Caco-2 (cell line): Measurements from ENCODE around the gene TOP3B. TPM values are rescaled to one million over a fixed set of nuclear protein-coding genes. Genes with fewer than 3 reads are reported as not detected.

ENCODE experiments used
- BruUV-seq: library from RNA; stranded (reverse); fragments of 400-500 nt; replicated peaks from 2 replicates; lab custom pipeline; 2021; lab: Mats Ljungman, UMichigan
- CTCF ChIA-PET: fragments of 300-600 bp; sonication (Branson Sonifier 250); formaldehyde crosslinking; loops from one replicate; lab custom pipeline; 2022; ENCODE audit warnings: antibody characterized with exemption; lab: Charles Lee
- POLR2A ChIA-PET: fragments of 300-600 bp; sonication (Branson Sonifier 250); formaldehyde crosslinking; loops from one replicate; lab custom pipeline; 2022; ENCODE audit warnings: antibody characterized with exemption; lab: Charles Lee
- DNase-seq, 2 experiments: peaks; one replicate each; pipeline versions ENCODE4 v3.0.0 to v3.0.0-alpha.2; 2020 to 2022
- H3K27me3 ChIP-seq: replicated peaks from 2 replicates; pipeline ENCODE4 v1.6.0; 2011; ENCODE audit warnings: low read length; ENCODE audit not compliant: control insufficient read depth, insufficient read depth
- H3K36me3 ChIP-seq: 2 replicates; pipeline ENCODE4 v1.5.1; 2011; ENCODE audit warnings: low read length; ENCODE audit not compliant: control insufficient read depth, insufficient read depth
- H3K4me1 ChIP-seq: fragments of 250-450 bp; sonication (Bioruptor Pico); 2 replicates; pipeline ENCODE4 v1.5.1; 2020; ENCODE audit warnings: mild to moderate bottlenecking
- H3K4me3 ChIP-seq: 2 replicates; pipeline ENCODE4 v1.5.1; 2011; ENCODE audit warnings: low read depth, mild to moderate bottlenecking, control low read depth, low read length
- H3K9me3 ChIP-seq: fragments of 250-450 bp; sonication (Bioruptor Pico); 2 replicates; pipeline ENCODE4 v1.5.1; 2020; ENCODE audit warnings: mild to moderate bottlenecking, moderate library complexity
- H3K27ac Mint-ChIP-seq: one replicate; pipeline ENCODE4 v1.8.0; 2022; ENCODE audit warnings: mixed read lengths; ENCODE audit not compliant: unreplicated experiment
- H3K27me3 Mint-ChIP-seq: one replicate; pipeline ENCODE4 v1.8.0; 2022; ENCODE audit warnings: mixed read lengths; ENCODE audit not compliant: insufficient read depth, unreplicated experiment
- H3K36me3 Mint-ChIP-seq: one replicate; pipeline ENCODE4 v1.8.0; 2022; ENCODE audit warnings: mild to moderate bottlenecking, mixed read lengths; ENCODE audit not compliant: insufficient read depth, unreplicated experiment
- H3K4me1 Mint-ChIP-seq: one replicate; pipeline ENCODE4 v1.8.0; 2022; ENCODE audit warnings: low read depth, mixed read lengths; ENCODE audit not compliant: unreplicated experiment
- H3K4me3 Mint-ChIP-seq: one replicate; pipeline ENCODE4 v1.8.0; 2022; ENCODE audit warnings: mild to moderate bottlenecking, moderate library complexity, mixed read lengths; ENCODE audit not compliant: unreplicated experiment
- H3K9me3 Mint-ChIP-seq: one replicate; pipeline ENCODE4 v1.8.0; 2022; ENCODE audit warnings: mixed read lengths; ENCODE audit not compliant: unreplicated experiment
- intact Hi-C: fragments of 100-400 bp; cut with micrococcal nuclease; formaldehyde crosslinking; loops from one replicate; pipeline ENCODE4 v1.10.0; 2022; ENCODE audit not compliant: unreplicated experiment
- total RNA-seq: library from RNA; stranded (reverse); gene quantifications from 2 replicates; pipeline ENCODE4 v1.2.3, GENCODE V29; 2022
- TF ChIP-seq, protein P1 (sequence below), 2 experiments: fragments of 200-600 bp in 1 of 2; IDR thresholded peaks; 1 replicate in 1 of 2; 2 replicates in 1 of 2; pipeline versions ENCODE4 v1.5.1 to v1.8.0; 2011 to 2022; ENCODE audit warnings: antibody characterized with exemption in 1 of 2, control low read depth in 1 of 2, inconsistent platforms in 1 of 2, low read depth in 1 of 2, low read length in 1 of 2, mild to moderate bottlenecking in 1 of 2, moderate library complexity in 1 of 2; ENCODE audit not compliant: insufficient read depth in 1 of 2, severe bottlenecking in 1 of 2, unreplicated experiment in 1 of 2

TOP3B gene
- total RNA-seq, 1 experiment from 2014 or later = 63.7 TPM

DNA sequence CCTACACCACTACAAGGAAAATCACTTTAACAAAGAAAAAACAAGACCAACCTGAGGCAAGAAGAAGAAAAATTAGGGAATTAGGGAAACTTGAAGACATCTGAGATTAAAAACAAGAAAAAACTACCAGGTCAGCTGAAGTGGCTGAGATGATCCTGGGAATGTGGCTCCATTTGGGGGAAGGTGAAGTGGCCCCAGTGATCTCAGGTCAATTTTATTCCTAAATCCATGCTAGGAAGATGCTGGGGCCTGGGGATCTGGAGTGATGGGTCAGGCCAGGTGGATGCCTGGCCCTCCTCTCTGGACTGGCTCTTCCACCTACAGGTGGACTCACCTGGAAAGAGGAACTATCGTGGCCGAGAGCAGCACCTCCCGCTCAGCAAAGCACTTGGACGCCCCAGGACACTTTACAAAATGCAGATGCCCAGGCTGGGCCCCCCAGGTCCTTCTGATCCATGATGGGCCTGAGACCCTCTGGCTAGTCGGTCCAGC lies 6.7 kb downstream of the TOP3B start:
- ChIA-PET POLR2A (no interaction called here), CTCF (no interaction called here)
- Histone ChIP-seq H3K27me3 (no peaks in the 10 kb centered on the region), H3K4me1 (no peaks in the 10 kb centered on the region), H3K9me3 (no peaks in the 10 kb centered on the region), H3K4me3 (no peak overlapping the region), H3K36me3 (peaks cover 4% of the 10 kb centered on the region; the same call in 1 of the 2 replicates)
- no TSS peak for BruUV-seq
- Mint-ChIP-seq H3K36me3 (peaks cover 32% of the 10 kb centered on the region), H3K27ac (peak overlapping the region; percentile 53), H3K9me3 (no peaks in the 10 kb centered on the region), H3K4me3 (no peak overlapping the region), H3K27me3 (no peaks in the 10 kb centered on the region), H3K4me1 (no peaks in the 10 kb centered on the region)
- TF ChIP-seq, protein P1, sequence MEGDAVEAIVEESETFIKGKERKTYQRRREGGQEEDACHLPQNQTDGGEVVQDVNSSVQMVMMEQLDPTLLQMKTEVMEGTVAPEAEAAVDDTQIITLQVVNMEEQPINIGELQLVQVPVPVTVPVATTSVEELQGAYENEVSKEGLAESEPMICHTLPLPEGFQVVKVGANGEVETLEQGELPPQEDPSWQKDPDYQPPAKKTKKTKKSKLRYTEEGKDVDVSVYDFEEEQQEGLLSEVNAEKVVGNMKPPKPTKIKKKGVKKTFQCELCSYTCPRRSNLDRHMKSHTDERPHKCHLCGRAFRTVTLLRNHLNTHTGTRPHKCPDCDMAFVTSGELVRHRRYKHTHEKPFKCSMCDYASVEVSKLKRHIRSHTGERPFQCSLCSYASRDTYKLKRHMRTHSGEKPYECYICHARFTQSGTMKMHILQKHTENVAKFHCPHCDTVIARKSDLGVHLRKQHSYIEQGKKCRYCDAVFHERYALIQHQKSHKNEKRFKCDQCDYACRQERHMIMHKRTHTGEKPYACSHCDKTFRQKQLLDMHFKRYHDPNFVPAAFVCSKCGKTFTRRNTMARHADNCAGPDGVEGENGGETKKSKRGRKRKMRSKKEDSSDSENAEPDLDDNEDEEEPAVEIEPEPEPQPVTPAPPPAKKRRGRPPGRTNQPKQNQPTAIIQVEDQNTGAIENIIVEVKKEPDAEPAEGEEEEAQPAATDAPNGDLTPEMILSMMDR (IDR thresholded peaks at IDR 0.05; ENCODE audit: insufficient read depth in 1 of 2, low read depth in 1 of 2, low read length in 1 of 2, severe bottlenecking in 1 of 2, unreplicated experiment in 1 of 2) = no peak
- no peak for DNase-seq
- intact Hi-C loops = no loop called here

DNA sequence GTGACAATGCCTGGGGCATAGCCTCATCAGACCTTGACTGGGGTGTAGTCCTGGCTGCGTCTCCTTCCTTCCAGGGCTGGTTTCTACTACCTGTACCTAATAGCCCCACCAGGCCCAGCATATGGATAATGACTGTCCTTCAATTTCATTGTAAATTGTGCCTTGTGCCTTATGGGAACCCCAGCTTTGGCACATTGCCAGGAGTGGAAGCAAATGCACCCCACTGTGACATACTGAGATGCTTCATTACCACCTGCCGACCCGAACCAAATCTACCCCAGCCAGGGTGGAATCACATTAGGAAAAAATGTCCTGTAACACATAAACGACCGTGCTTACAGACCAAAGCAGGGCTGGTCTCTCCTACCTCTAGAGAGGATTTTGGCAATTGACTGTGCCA lies 7.3 kb downstream of the TOP3B start:
- H3K4me1 ChIP-seq = no peaks in the 10 kb centered on the region
- CTCF ChIA-PET = no interaction called here
- TF ChIP-seq, protein P1 (IDR thresholded peaks at IDR 0.05; ENCODE audit: insufficient read depth in 1 of 2, low read depth in 1 of 2, low read length in 1 of 2, severe bottlenecking in 1 of 2, unreplicated experiment in 1 of 2) = no peak
- H3K27me3 ChIP-seq = no peaks in the 10 kb centered on the region
- intact Hi-C loops = no loop called here
- Mint-ChIP-seq H3K4me1 (no peaks in the 10 kb centered on the region), H3K9me3 (no peaks in the 10 kb centered on the region), H3K27me3 (no peaks in the 10 kb centered on the region), H3K36me3 (peaks cover 38% of the 10 kb centered on the region), H3K4me3 (no peak overlapping the region), H3K27ac (no peak overlapping the region)
- no TSS peak for BruUV-seq
- H3K4me3 ChIP-seq = no peak overlapping the region
- POLR2A ChIA-PET = no interaction called here
- no peaks in the 10 kb centered on the region for H3K9me3 ChIP-seq
- DNase-seq = no peak
- peaks cover 4% of the 10 kb centered on the region; the same call in 1 of the 2 replicates for H3K36me3 ChIP-seq

DNA sequence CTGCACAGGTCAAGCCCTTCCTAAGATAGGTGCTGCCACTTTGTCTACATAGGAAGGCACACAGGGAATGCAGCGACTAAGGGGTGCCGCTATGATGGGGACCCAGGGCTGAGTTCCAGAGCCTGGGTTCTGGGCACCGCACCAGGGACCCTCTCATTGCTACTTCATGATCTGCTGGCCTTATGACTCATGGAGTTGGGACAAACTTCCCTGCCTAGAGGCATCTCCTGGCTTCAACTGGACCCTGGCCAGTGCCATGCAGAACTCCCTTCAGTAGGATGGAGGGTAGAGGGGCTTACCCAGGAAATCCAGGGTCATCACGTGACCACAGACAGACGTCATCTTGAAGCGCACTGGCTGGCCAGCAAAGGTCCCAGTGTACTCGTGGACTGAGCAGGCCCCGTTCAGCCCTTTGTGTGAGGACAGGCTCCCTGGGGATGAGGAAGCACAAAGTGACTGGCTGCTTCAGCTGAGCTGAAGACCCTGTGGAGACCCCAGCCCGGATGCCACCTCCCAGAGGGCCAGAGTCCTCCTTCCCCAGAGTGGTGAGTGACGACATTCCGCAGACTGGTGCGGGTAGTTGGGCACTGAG lies 8.4 kb downstream of the TOP3B start:
- no peak overlapping the region for H3K4me3 Mint-ChIP-seq
- BruUV-seq = no TSS peak
- H3K4me1 Mint-ChIP-seq = no peaks in the 10 kb centered on the region
- H3K9me3 Mint-ChIP-seq = no peaks in the 10 kb centered on the region
- TF ChIP-seq, protein P1 (IDR thresholded peaks at IDR 0.05; ENCODE audit: insufficient read depth in 1 of 2, low read depth in 1 of 2, low read length in 1 of 2, severe bottlenecking in 1 of 2, unreplicated experiment in 1 of 2) = no peak
- Histone ChIP-seq H3K4me3 (no peak overlapping the region), H3K36me3 (peaks cover 5% of the 10 kb centered on the region), H3K4me1 (no peaks in the 10 kb centered on the region), H3K27me3 (no peaks in the 10 kb centered on the region), H3K9me3 (no peaks in the 10 kb centered on the region)
- ChIA-PET CTCF (no interaction called here), POLR2A (no interaction called here)
- DNase-seq = no peak
- H3K36me3 Mint-ChIP-seq = peaks cover 40% of the 10 kb centered on the region
- H3K27ac Mint-ChIP-seq = no peak overlapping the region
- H3K27me3 Mint-ChIP-seq = no peaks in the 10 kb centered on the region
- intact Hi-C loops = no loop called here
